Mesendoderm (in vitro differentiated cells): ENCODE results near the gene POLR1F.

Source experiments
- small RNA-seq: library from polyadenylated mRNA; stranded (forward); fragments of <200 nt; extraction: miRNeasy Mini kit (QIAGEN cat#:217004); gene quantifications from one replicate; pipeline ENCODE3, GENCODE V24; 2013; ENCODE audit not compliant: insufficient read depth

POLR1F gene

Small RNAs within 50 kb of the gene (small RNA-seq; reads per million reads assigned to genes)
- 0.54 reads per million for gene MIR3146
